Ishikawa (cell line): Measurements from ENCODE around the gene PMFBP1.

Source experiments
- CEBPB ChIP-seq: IDR thresholded peaks from 2 replicates; pipeline ENCODE4 v1.6.1; 2012
- CREB1 ChIP-seq: IDR thresholded peaks from 2 replicates; pipeline ENCODE4 v1.6.1; 2012; ENCODE audit warnings: low read depth
- EGR1 ChIP-seq: IDR thresholded peaks from 2 replicates; pipeline ENCODE4 v1.6.1; 2012
- EP300 ChIP-seq: IDR thresholded peaks from 2 replicates; pipeline ENCODE4 v1.6.1; 2012; ENCODE audit warnings: borderline replicate concordance
- FOXM1 ChIP-seq: IDR thresholded peaks from 2 replicates; pipeline ENCODE4 v1.6.1; 2012; ENCODE audit warnings: low read depth, borderline replicate concordance
- MAX ChIP-seq: IDR thresholded peaks from 2 replicates; pipeline ENCODE4 v1.6.1; 2012
- NFIC ChIP-seq: IDR thresholded peaks from 2 replicates; pipeline ENCODE4 v1.6.1; 2012
- RAD21 ChIP-seq: IDR thresholded peaks from 2 replicates; pipeline ENCODE4 v1.6.1; 2012; ENCODE audit warnings: low read depth
- REST ChIP-seq: IDR thresholded peaks from 2 replicates; pipeline ENCODE4 v1.6.1; 2012; ENCODE audit warnings: low read depth, mild to moderate bottlenecking
- TAF1 ChIP-seq: IDR thresholded peaks from 2 replicates; pipeline ENCODE4 v1.6.1; 2012; ENCODE audit warnings: low read depth, mild to moderate bottlenecking
- TCF12 ChIP-seq: IDR thresholded peaks from 2 replicates; pipeline ENCODE4 v1.6.1; 2012; ENCODE audit warnings: low read depth
- TEAD4 ChIP-seq: IDR thresholded peaks from 2 replicates; pipeline ENCODE4 v1.6.1; 2012
- USF1 ChIP-seq: IDR thresholded peaks from 2 replicates; pipeline ENCODE4 v1.6.1; 2012
- YY1 ChIP-seq: IDR thresholded peaks from 2 replicates; pipeline ENCODE4 v1.6.1; 2012; ENCODE audit warnings: low read depth
- ZBTB7A ChIP-seq: IDR thresholded peaks from 2 replicates; pipeline ENCODE4 v1.6.1; 2012; ENCODE audit warnings: low read depth

PMFBP1 gene

GRCh38 chr16:72169708-72170107 lies 2.2 kb downstream of the PMFBP1 start:
- no peak for TF ChIP-seq EP300

- TF ChIP-seq YY1 (no peak), REST (no peak), CREB1 (no peak), FOXM1 (no peak), EP300 (no peak), TCF12 (no peak), NFIC (no peak), CEBPB (no peak), MAX (no peak), ZBTB7A (no peak), TEAD4 (no peak), USF1 (no peak), RAD21 (no peak), TAF1 (no peak), EGR1 (no peak)
Measured at GRCh38 chr16:72168365-72168764, 3.6 kb downstream of the PMFBP1 start.

- TF ChIP-seq TEAD4, result no peak
- TF ChIP-seq MAX, result no peak
- no peak for TF ChIP-seq FOXM1
- TF ChIP-seq NFIC, result no peak
- TF ChIP-seq TAF1, result no peak
- no peak for TF ChIP-seq ZBTB7A
- no peak for TF ChIP-seq RAD21
- no peak for TF ChIP-seq TCF12
- no peak for TF ChIP-seq EP300
- no peak for TF ChIP-seq YY1
- TF ChIP-seq CEBPB, result no peak
- TF ChIP-seq USF1, result no peak
- TF ChIP-seq CREB1, result no peak
- no peak for TF ChIP-seq EGR1
- TF ChIP-seq REST, result no peak
Measured at GRCh38 chr16:72166954-72167561, 4.9 kb downstream of the PMFBP1 start.

GRCh38 chr16:72166151-72166550 lies 5.8 kb downstream of the PMFBP1 start:
- TF ChIP-seq EGR1, result no peak
- no peak for TF ChIP-seq TCF12
- TF ChIP-seq ZBTB7A, result no peak
- no peak for TF ChIP-seq TEAD4
- TF ChIP-seq CREB1, result no peak
- TF ChIP-seq CEBPB, result no peak
- no peak for TF ChIP-seq EP300
- no peak for TF ChIP-seq FOXM1
- no peak for TF ChIP-seq NFIC
- TF ChIP-seq MAX, result no peak
- TF ChIP-seq TAF1, result no peak
- TF ChIP-seq RAD21, result no peak
- TF ChIP-seq USF1, result no peak
- TF ChIP-seq YY1, result no peak
- no peak for TF ChIP-seq REST
